Psoas muscle (tissue), 8 donors: ENCODE results near the gene R3HDML. TPM values are rescaled to one million over a fixed set of nuclear protein-coding genes. Genes with fewer than 3 reads are reported as not detected.

ENCODE experiments used
- ATAC-seq, 4 donors: fragments of 200-7000 bp; cut with Tn5 transposase; one replicate each; pipeline ENCODE4 v1.9.1; 2020; ENCODE audit warnings: moderate library complexity in 3 of 4, mild to moderate bottlenecking in 2 of 4
- DNase-seq, 2 donors: peaks; one replicate each; pipeline ENCODE4 v3.0.0-alpha.2; 2020
- H3K27ac ChIP-seq: fragments of 200-600 bp; one replicate; pipeline ENCODE4 v1.8.0; 2022
- H3K27me3 ChIP-seq, 3 donors: fragments of 200-600 bp in 1 of 3; one replicate each; pipeline versions ENCODE4 v1.6.1 to v1.8.0; 2013 to 2022; ENCODE audit warnings: low read length in 2 of 3, mild to moderate bottlenecking in 2 of 3, moderate library complexity in 1 of 3; ENCODE audit not compliant: insufficient read depth in 3 of 3
- H3K36me3 ChIP-seq, 2 donors: fragments of 200-600 bp in 1 of 2; one replicate each; pipeline versions ENCODE4 v1.6.1 to v1.8.0; 2013 to 2022; ENCODE audit warnings: low read depth in 1 of 2, mild to moderate bottlenecking in 1 of 2, moderate library complexity in 1 of 2; ENCODE audit not compliant: insufficient read depth in 1 of 2
- H3K4me1 ChIP-seq: fragments of 200-600 bp; one replicate; pipeline ENCODE4 v1.8.0; 2022
- H3K4me3 ChIP-seq: fragments of 200-600 bp; one replicate; pipeline ENCODE4 v1.8.0; 2022; ENCODE audit warnings: mild to moderate bottlenecking
- H3K9me3 ChIP-seq: fragments of 200-600 bp; one replicate; pipeline ENCODE4 v1.8.0; 2022
- CTCF ChIP-seq: fragments of 200-600 bp; IDR thresholded peaks from one replicate; pipeline ENCODE4 v1.8.0; 2022; ENCODE audit warnings: antibody characterized with exemption
- WGBS, 3 donors: extraction: QIAGEN DNeasy Blood & Tissue Kit; methylation state at CpG; one replicate each; pipeline versions ENCODE4 v1.1.6 to v1.1.7; 2013; 5-methylcytosine and 5-hydroxymethylcytosine counted together
- intact Hi-C, 2 donors: fragments of 100-400 bp; cut with DNase I; formaldehyde crosslinking; loops; one replicate each; pipeline versions ENCODE4 v1.11.0 to v1.14.2; 2022
- polyA plus RNA-seq, 3 donors: library from polyadenylated mRNA; stranded (reverse); fragments of 200-250 nt; gene quantifications; one replicate each; pipeline ENCODE4 v1.2.3, GENCODE V29; 2013
- total RNA-seq, 4 donors: library from RNA; stranded (reverse); fragmentation: NEBNext Ultra II Directional in 2 of 4; extraction: Animal tissue kit (Norgen Biotek cat#: 25700) in 2 of 4; gene quantifications; one replicate each; pipeline versions ENCODE4 v1.2.1 to v1.2.4, GENCODE V29; 2021 to 2023
- donor health status: healthy with polysubstance abuse.
- donor health status: DM: no; HTN: no; CAD: no; lungs with moderate emphysema.
- donor health status: Bipolar disorder and iron deficiency.
- donor health status: healthy.
- donor health status: DM: yes; HTN: yes; CAD: no.
- donor health status: DM: no; HTN: no; CAD: no.
- donor health status: DM: no; HTN: no; CAD: no.
- donor health status: DM: yes; HTN: yes; CAD: no.

R3HDML gene
- total and polyA plus RNA-seq, 7 donors: not detected

GRCh38 chr20:44396369-44397130, 59.7 kb downstream of the R3HDML start:
- DNase-seq (no peak), ATAC-seq (no peak)
- intact Hi-C loops: no loop called here
- Histone ChIP-seq H3K4me1 (no peaks in the 10 kb centered on the region), H3K4me3 (no peak overlapping the region), H3K9me3 (no peaks in the 10 kb centered on the region), H3K36me3 (no peaks in the 10 kb centered on the region), H3K27me3 (peaks cover 0 to 5% (median 4%) of the 10 kb centered on the region in 3 donors), H3K27ac (no peak overlapping the region)
- TF ChIP-seq CTCF: no peak
- WGBS, 3 donors: 50 to 56% (median 55%) methylated on average over 8 of the region's 8 CpGs

- H3K27ac ChIP-seq: no peak overlapping the region
- H3K36me3 ChIP-seq: no peaks in the 10 kb centered on the region
- H3K27me3 ChIP-seq: peaks cover 0 to 9% (median 5%) of the 10 kb centered on the region in 3 donors
- no peaks in the 10 kb centered on the region for H3K4me1 ChIP-seq
- 77 to 80% (median 78%) methylated on average over 2 of the region's 2 CpGs for WGBS, 3 donors
- intact Hi-C loops: no loop called here
- no peak overlapping the region for H3K4me3 ChIP-seq
- H3K9me3 ChIP-seq: no peaks in the 10 kb centered on the region
- no peak for TF ChIP-seq CTCF
- no peak for DNase-seq
- ATAC-seq: no peak
Measured at GRCh38 chr20:44398335-44398734, 61.5 kb downstream of the R3HDML start.

- no peaks in the 10 kb centered on the region for H3K9me3 ChIP-seq
- H3K4me3 ChIP-seq: no peak overlapping the region
- DNase-seq: no peak
- no peaks in the 10 kb centered on the region for H3K36me3 ChIP-seq
- no peak for ATAC-seq
- WGBS, 3 donors: 65 to 72% (median 69%) methylated on average over 3 of the region's 3 CpGs
- H3K27ac ChIP-seq: no peak overlapping the region
- peaks cover 0 to 14% (median 5%) of the 10 kb centered on the region in 3 donors for H3K27me3 ChIP-seq
- no peak for TF ChIP-seq CTCF
- no peaks in the 10 kb centered on the region for H3K4me1 ChIP-seq
- intact Hi-C loops: no loop called here
Measured at GRCh38 chr20:44399446-44399845, 62.6 kb downstream of the R3HDML start.

GRCh38 chr20:44400671-44400969, 63.8 kb downstream of the R3HDML start:
- Histone ChIP-seq H3K9me3 (no peaks in the 10 kb centered on the region), H3K4me1 (no peaks in the 10 kb centered on the region), H3K36me3 (no peaks in the 10 kb centered on the region), H3K4me3 (no peak overlapping the region), H3K27me3 (peaks cover 0 to 14% (median 5%) of the 10 kb centered on the region in 3 donors), H3K27ac (no peak overlapping the region)
- intact Hi-C loops: no loop called here
- DNase-seq (no peak), ATAC-seq (no peak)
- WGBS, 3 donors: 66 to 84% (median 76%) methylated on average over 5 of the region's 5 CpGs
- TF ChIP-seq CTCF: no peak

Other genes with a start within 250 kb of the R3HDML start
- gene JPH2, start 149.9 kb upstream of the R3HDML start, total RNA-seq: 100 to 1,000 TPM in 1 of 4 donors, 10 to 100 TPM in 3; 48.0 to 145 (median 81.8) TPM
- gene JPH2, start 149.9 kb upstream of the R3HDML start, polyA plus RNA-seq: 10 to 100 TPM; 13.5 to 25.1 (median 19.9) TPM
- gene OSER1, start 126.3 kb upstream of the R3HDML start, total RNA-seq: 10 to 100 TPM; 46.0 to 97.6 (median 61.7) TPM
- gene OSER1, start 126.3 kb upstream of the R3HDML start, polyA plus RNA-seq: 10 to 100 TPM; 47.4 to 75.7 (median 71.4) TPM
- not detected for gene GDAP1L1, start 89.7 kb upstream of the R3HDML start, total RNA-seq
- gene GDAP1L1, start 89.7 kb upstream of the R3HDML start, polyA plus RNA-seq: under 1 TPM in 1 of 3 donors, not detected in 2; 0.04 TPM
- gene FITM2, start 25.8 kb upstream of the R3HDML start, total RNA-seq: 10 to 100 TPM in 3 of 4 donors, 1 to 10 TPM in 1; 6.0 to 12.2 (median 11.7) TPM
- 10 to 100 TPM in 2 of 3 donors, 1 to 10 TPM in 1; 4.5 to 15.7 (median 12.6) TPM for gene FITM2, start 25.8 kb upstream of the R3HDML start, polyA plus RNA-seq
- gene HNF4A, start 18.7 kb downstream of the R3HDML start, total RNA-seq: under 1 TPM in 1 of 4 donors, not detected in 3; 0.13 TPM
- gene HNF4A, start 18.7 kb downstream of the R3HDML start, polyA plus RNA-seq: under 1 TPM in 2 of 3 donors, not detected in 1; 0.03 TPM
- 1 to 10 TPM; 3.2 to 8.4 (median 5.4) TPM for gene TTPAL, start 138.8 kb downstream of the R3HDML start, total RNA-seq
- 1 to 10 TPM; 1.2 to 4.8 (median 3.0) TPM for gene TTPAL, start 138.8 kb downstream of the R3HDML start, polyA plus RNA-seq
- 100 to 1,000 TPM in 2 of 4 donors, 10 to 100 TPM in 2; 89.5 to 104 (median 97.8) TPM for gene SERINC3, start 185.0 kb downstream of the R3HDML start, total RNA-seq
- 10 to 100 TPM; 35.6 to 89.2 (median 36.3) TPM for gene SERINC3, start 185.0 kb downstream of the R3HDML start, polyA plus RNA-seq
- 100 to 1,000 TPM in 2 of 4 donors, 10 to 100 TPM in 2; 35.2 to 110 (median 88.3) TPM for gene PKIG, start 245.5 kb downstream of the R3HDML start, total RNA-seq
- gene PKIG, start 245.5 kb downstream of the R3HDML start, polyA plus RNA-seq: 100 to 1,000 TPM in 2 of 3 donors, 10 to 100 TPM in 1; 33.5 to 134 (median 108) TPM